HFF-Myc (cell line): ENCODE measurements around the gene POLD1.

Experiments
- DNase-seq: peaks from one replicate; pipeline ENCODE4 v3.0.0-alpha.2; 2011; ENCODE audit warnings: low read depth; ENCODE audit errors: extremely low read depth
- H3K4me3 ChIP-seq: replicated peaks from 2 replicates; pipeline ENCODE4 v1.5.1; 2011; ENCODE audit warnings: low read depth, mild to moderate bottlenecking, control low read depth, low read length
- CTCF ChIP-seq: IDR thresholded peaks from 2 replicates; pipeline ENCODE4 v1.5.1; 2012; ENCODE audit warnings: mild to moderate bottlenecking, low read depth, low read length, control low read depth; ENCODE audit errors: missing control alignments

The POLD1 gene

GRCh38 chr19:50359328-50359818 is 24.8 kb upstream of the POLD1 start:
- no peak for DNase-seq
- no peak for TF ChIP-seq CTCF
- no peak overlapping the region for H3K4me3 ChIP-seq

GRCh38 chr19:50361290-50362029 is 22.7 kb upstream of the POLD1 start:
- TF ChIP-seq CTCF: no peak
- no peak overlapping the region for H3K4me3 ChIP-seq
- no peak for DNase-seq

GRCh38 chr19:50362030-50362412 is 22.1 kb upstream of the POLD1 start:
- no peak for DNase-seq
- no peak overlapping the region for H3K4me3 ChIP-seq
- TF ChIP-seq CTCF: no peak

GRCh38 chr19:50362656-50363424 is 21.3 kb upstream of the POLD1 start:
- H3K4me3 ChIP-seq: no peak overlapping the region
- no peak for DNase-seq
- no peak for TF ChIP-seq CTCF

- no peak within 1 kb of the TSS for H3K4me3 ChIP-seq
- TF ChIP-seq CTCF: no peak
- DNase-seq: no peak
These were observed 18.5 kb upstream of the POLD1 start, which contains the start of gene NAPSA for GRCh38 chr19:50365434-50366306. Gene NAPSA, minus strand, starts transcription at chr19:50365639. Its CDS starts 18 bp downstream, at chr19:50365621.
